ENCODE results near the gene CSK.

CSK gene

DNA sequence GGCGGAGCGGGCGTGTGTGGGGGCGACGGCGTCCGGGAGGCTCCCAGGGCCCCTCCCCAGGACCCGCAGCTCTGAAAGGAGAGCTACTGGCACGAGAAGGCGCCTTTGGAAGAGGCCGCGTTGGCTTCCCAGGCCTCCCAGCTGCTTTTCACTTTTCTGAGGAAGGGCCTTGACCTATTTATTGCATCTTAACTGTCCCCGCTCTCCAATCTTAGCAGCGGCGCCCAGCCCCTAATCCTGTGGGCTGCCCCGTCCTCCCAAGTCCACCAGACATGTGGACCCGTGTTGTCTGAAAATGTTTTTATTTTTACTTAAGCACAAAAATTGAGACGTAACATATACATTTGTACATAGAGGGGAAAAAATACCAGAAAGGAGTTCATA is 61.6 kb downstream of the CSK start:
- ATAC-seq (ENCODE audit: low read depth), result no peak
- Histone ChIP-seq H3K4me1 (ENCODE audit: insufficient read depth, poor library complexity, severe bottlenecking) (peaks cover 4% of the 10 kb centered on the region), H3K27ac (ENCODE audit: poor library complexity, severe bottlenecking) (peak overlapping the region; percentile 43), H3K4me3 (ENCODE audit: severe bottlenecking) (peak overlapping the region; percentile 89), H3K36me3 (ENCODE audit: low read depth) (peaks cover 7% of the 10 kb centered on the region), H3K27me3 (ENCODE audit: insufficient read depth, poor library complexity, severe bottlenecking) (no peaks in the 10 kb centered on the region), H3K9me3 (ENCODE audit: severe bottlenecking) (no peaks in the 10 kb centered on the region)
- DNase-seq (ENCODE audit: low spot score), result no peak
- TF ChIP-seq, protein P1, sequence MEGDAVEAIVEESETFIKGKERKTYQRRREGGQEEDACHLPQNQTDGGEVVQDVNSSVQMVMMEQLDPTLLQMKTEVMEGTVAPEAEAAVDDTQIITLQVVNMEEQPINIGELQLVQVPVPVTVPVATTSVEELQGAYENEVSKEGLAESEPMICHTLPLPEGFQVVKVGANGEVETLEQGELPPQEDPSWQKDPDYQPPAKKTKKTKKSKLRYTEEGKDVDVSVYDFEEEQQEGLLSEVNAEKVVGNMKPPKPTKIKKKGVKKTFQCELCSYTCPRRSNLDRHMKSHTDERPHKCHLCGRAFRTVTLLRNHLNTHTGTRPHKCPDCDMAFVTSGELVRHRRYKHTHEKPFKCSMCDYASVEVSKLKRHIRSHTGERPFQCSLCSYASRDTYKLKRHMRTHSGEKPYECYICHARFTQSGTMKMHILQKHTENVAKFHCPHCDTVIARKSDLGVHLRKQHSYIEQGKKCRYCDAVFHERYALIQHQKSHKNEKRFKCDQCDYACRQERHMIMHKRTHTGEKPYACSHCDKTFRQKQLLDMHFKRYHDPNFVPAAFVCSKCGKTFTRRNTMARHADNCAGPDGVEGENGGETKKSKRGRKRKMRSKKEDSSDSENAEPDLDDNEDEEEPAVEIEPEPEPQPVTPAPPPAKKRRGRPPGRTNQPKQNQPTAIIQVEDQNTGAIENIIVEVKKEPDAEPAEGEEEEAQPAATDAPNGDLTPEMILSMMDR (IDR thresholded peaks at IDR 0.05; ENCODE audit: poor library complexity, severe bottlenecking), result no peak

DNA sequence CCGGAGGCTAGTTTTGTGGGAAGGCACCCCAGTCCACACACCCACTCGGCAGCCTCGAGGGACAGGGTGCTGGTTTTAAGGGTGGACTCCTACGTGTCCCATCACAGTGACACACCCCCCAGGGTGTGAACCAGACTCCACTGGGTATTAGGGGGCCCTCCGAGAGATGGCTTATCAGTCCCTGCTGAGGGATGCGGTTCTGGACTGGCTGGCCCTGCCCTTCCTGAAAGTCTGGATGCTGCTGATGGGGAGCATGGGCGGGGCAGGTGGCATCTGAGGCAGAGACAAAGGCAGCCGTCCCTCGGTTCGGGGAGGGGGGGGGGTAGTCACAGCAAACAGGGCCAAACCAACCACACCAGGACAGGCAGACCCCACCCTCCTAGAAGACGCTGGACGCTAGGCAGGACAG is 62.0 kb downstream of the CSK start:
- peaks cover 4% of the 10 kb centered on the region for H3K4me1 ChIP-seq (ENCODE audit: insufficient read depth, poor library complexity, severe bottlenecking)
- TF ChIP-seq, protein P1 (IDR thresholded peaks at IDR 0.05; ENCODE audit: poor library complexity, severe bottlenecking), result no peak

DNA sequence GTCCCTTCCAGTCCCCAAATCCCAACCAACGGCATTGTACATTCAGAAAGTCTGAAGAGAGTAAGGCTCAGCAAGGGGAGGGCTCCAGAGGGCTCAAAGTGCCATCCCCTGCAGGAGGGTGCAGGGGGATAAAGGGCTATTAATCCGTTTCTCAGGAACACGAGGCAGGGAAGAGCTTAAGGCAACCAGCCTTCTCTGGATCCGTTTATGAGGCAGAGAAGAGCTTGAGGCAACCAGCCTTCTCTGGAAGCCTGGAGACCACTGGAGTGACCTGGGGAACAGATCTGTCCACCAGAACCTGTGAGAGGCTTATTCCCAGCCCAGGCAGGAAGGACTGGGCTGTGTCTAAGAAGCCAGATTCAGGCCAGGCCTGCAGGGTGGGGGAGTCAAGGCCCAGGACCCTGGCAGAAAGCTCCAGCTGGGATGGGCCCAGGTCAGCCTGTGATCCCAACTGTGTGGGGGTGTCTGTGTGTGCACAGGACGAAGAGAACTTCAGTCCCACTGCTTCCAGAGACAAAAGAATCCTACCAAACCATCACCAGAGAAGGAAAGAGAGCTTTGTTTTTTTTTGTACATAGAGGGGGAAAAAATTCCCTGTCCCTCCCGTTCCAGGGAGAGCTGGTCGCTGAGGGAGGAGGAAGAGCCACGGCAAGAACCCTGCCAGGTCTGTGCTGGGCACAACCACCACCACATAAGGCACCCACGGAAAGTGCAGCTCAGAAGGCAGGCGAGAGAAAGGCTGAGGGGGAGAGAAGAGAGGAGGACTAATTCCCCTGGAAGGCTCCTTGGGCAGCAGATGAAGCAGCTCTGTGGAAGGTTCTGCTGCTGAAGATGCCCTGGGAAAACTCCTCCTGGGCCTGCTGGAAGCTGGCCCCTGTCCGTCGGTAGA is 62.7 kb downstream of the CSK start:
- Histone ChIP-seq H3K4me3 (ENCODE audit: severe bottlenecking) (no peak overlapping the region), H3K4me1 (ENCODE audit: insufficient read depth, poor library complexity, severe bottlenecking) (peaks cover 4% of the 10 kb centered on the region), H3K27ac (ENCODE audit: poor library complexity, severe bottlenecking) (no peak overlapping the region), H3K27me3 (ENCODE audit: insufficient read depth, poor library complexity, severe bottlenecking) (no peaks in the 10 kb centered on the region), H3K36me3 (ENCODE audit: low read depth) (peaks cover 19% of the 10 kb centered on the region), H3K9me3 (ENCODE audit: severe bottlenecking) (no peaks in the 10 kb centered on the region)
- ATAC-seq (ENCODE audit: low read depth), result no peak
- peak; percentile 64 for DNase-seq (ENCODE audit: low spot score)
- TF ChIP-seq, protein P1 (IDR thresholded peaks at IDR 0.05; ENCODE audit: poor library complexity, severe bottlenecking), result no peak

More for the DNA sequence above, 62.0 kb downstream of the CSK start:
- ATAC-seq (ENCODE audit: low read depth) (no peak), DNase-seq (ENCODE audit: low spot score) (peak; percentile 67)
- Histone ChIP-seq H3K4me3 (ENCODE audit: severe bottlenecking) (no peak overlapping the region), H3K36me3 (ENCODE audit: low read depth) (peaks cover 12% of the 10 kb centered on the region), H3K27ac (ENCODE audit: poor library complexity, severe bottlenecking) (peak overlapping the region; percentile 43), H3K27me3 (ENCODE audit: insufficient read depth, poor library complexity, severe bottlenecking) (no peaks in the 10 kb centered on the region), H3K9me3 (ENCODE audit: severe bottlenecking) (no peaks in the 10 kb centered on the region)

DNA sequence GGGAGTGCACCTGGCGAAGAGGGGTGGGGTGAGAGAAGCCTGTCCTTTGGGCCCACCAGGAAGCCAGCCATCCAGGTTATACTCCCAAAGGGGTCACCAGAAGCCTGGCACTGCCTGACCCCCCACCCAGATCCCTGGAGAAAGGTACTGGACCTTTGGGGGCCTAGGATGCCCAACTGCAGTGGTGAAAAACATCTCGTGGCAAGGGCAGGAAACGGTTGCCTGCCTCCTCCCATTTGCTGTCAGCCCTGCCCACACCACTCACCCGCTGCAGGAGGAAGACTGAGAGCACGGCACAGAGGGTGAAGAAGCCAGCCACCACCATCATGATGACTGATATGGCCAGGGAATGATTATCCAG is 63.3 kb downstream of the CSK start:
- peaks cover 25% of the 10 kb centered on the region for H3K36me3 ChIP-seq (ENCODE audit: low read depth)

More for the DNA sequence above, 63.3 kb downstream of the CSK start:
- DNase-seq (ENCODE audit: low spot score), result peak; percentile 67
- TF ChIP-seq, protein P1 (IDR thresholded peaks at IDR 0.05; ENCODE audit: poor library complexity, severe bottlenecking), result no peak
- no peak overlapping the region for H3K4me3 ChIP-seq (ENCODE audit: severe bottlenecking)
- H3K4me1 ChIP-seq (ENCODE audit: insufficient read depth, poor library complexity, severe bottlenecking), result peaks cover 4% of the 10 kb centered on the region
- no peak for ATAC-seq (ENCODE audit: low read depth)
- no peaks in the 10 kb centered on the region for H3K9me3 ChIP-seq (ENCODE audit: severe bottlenecking)
- H3K27me3 ChIP-seq (ENCODE audit: insufficient read depth, poor library complexity, severe bottlenecking), result no peaks in the 10 kb centered on the region
- H3K27ac ChIP-seq (ENCODE audit: poor library complexity, severe bottlenecking), result no peak overlapping the region

All from RWPE2 (cell line).